ENCODE data around the gene AURKAIP1. TPM values are rescaled to one million over a fixed set of nuclear protein-coding genes. Genes with fewer than 3 reads are reported as not detected.
A peak's percentile ranks its signal among the peaks of the same experiment; 100 is the strongest.

AURKAIP1 gene
- total and polyA plus RNA-seq, 2 of the 4 experiments (the other 2 are of a cell fraction), result 45.7 to 107 TPM

GRCh38 chr1:1345384-1345783 lies 29.6 kb downstream of the AURKAIP1 start:
- Histone ChIP-seq H3K18ac (ENCODE audit: low read depth, low read length) (no peak overlapping the region), H2AFZ (replicated peaks; ENCODE audit: low read length, poor library complexity) (no peak overlapping the region), H3K36me3 (ENCODE audit: control insufficient read depth, insufficient read depth, low read length) (peaks cover 13% of the 10 kb centered on the region), H4K20me1 (ENCODE audit: insufficient read depth, low read length) (peaks cover 67% of the 10 kb centered on the region), H3K9me1 (ENCODE audit: insufficient read depth, low read length) (peaks cover 13% of the 10 kb centered on the region), H4K5ac (ENCODE audit: low read depth, low read length) (no peak overlapping the region), H3K4ac (ENCODE audit: low read depth, low read length) (peak overlapping the region; percentile 61; the same call in 1 of the 2 replicates), H3K4me2 (ENCODE audit: low read depth, low read length) (no peak overlapping the region), H2BK20ac (ENCODE audit: low read depth, low read length) (no peak overlapping the region), H3K9me3 (ENCODE audit: control insufficient read depth, insufficient read depth, low read length) (no peaks in the 10 kb centered on the region), H4K8ac (ENCODE audit: low read depth in 2 of 2, low read length in 2 of 2) (peak overlapping the region in 1 of 2 experiments; percentile 40; a peak in 1 of 4 replicates), H2BK120ac (ENCODE audit: low read depth, low read length) (peak overlapping the region; percentile 40; the same call in 1 of the 2 replicates), H3K79me1 (ENCODE audit: low read depth in 1 of 2, low read length in 2 of 2) (peaks cover 12 to 66% of the 10 kb centered on the region in 2 experiments), H3K56ac (ENCODE audit: extremely low read depth, insufficient read depth, low read length) (no peak overlapping the region), H2BK15ac (ENCODE audit: low read depth, low read length) (no peak overlapping the region), H3K23ac (ENCODE audit: low read depth, low read length) (no peak overlapping the region), H2BK5ac (ENCODE audit: low read depth, low read length, poor library complexity, severe bottlenecking) (peak overlapping the region; percentile 72), H2AK9ac (replicated peaks; ENCODE audit: low read depth, low read length, poor library complexity) (peak overlapping the region; percentile 87), H3K14ac (replicated peaks; ENCODE audit: low read depth, low read length) (no peak overlapping the region), H3K4me3 (ENCODE audit: insufficient read depth, low read depth, low read length) (no peak overlapping the region), H4K91ac (ENCODE audit: insufficient read depth, low read depth, low read length) (0 out of 2 replicates have a peak overlapping the region, but pooled peaks have one; percentile 26), H3K4me1 (ENCODE audit: control insufficient read depth, insufficient read depth, low read length) (peaks cover 30% of the 10 kb centered on the region), H3K27me3 (ENCODE audit: control insufficient read depth, insufficient read depth, low read length) (no peaks in the 10 kb centered on the region), H3K9ac (ENCODE audit: low read depth, low read length) (no peak overlapping the region), H2AK5ac (ENCODE audit: low read depth, low read length) (peak overlapping the region; percentile 73; the same call in 1 of the 2 replicates), H3K27ac (ENCODE audit: insufficient read depth, low read length) (no peak overlapping the region; the same call in 1 of the 2 replicates)
- intact Hi-C loops (cut with micrococcal nuclease), result no loop called here
- BruUV-seq (replicated peaks), result no TSS peak
- ATAC-seq (ENCODE audit: low read depth) (no peak), DNase-seq (no peak)
- ChIA-PET POLR2A (ENCODE audit: unreplicated experiment) (interaction anchor here (0.9 kb wide), 1 partner anchor 30 kb away, joined by 3 read pairs; the partner anchor contains the start of gene AURKAIP1), CTCF (no interaction called here)
- dilution Hi-C loops (cut with HindIII; ENCODE audit: low sequenced_read_pairs, unreplicated experiment), result no loop called here
- TF ChIP-seq FOS (IDR thresholded peaks at IDR 0.05; ENCODE audit: low read depth, low read length), result no peak
- TF ChIP-seq CHD1 (IDR thresholded peaks at IDR 0.05; ENCODE audit: low read depth, low read length), result no peak
- 85% methylated on average over 8 of the region's 16 CpGs; no CpG with 5 or more reads in 1 of the 2 experiments for WGBS, 2 experiments (ENCODE audit: extremely low coverage in 2 of 2, insufficient read length in 1 of 2)
- in situ Hi-C loops (cut with MboI; ENCODE audit: low sequenced_read_pairs), result no loop called here
